OCI-LY3 (cell line): Measurements from ENCODE around the gene EFCAB13.

Source experiments
- H2AFZ ChIP-seq: fragments of 200-600, 300-600 bp; shearing (Covaris generic); 2 replicates; pipeline ENCODE4 v1.6.0; 2014; ENCODE audit warnings: antibody characterized with exemption, low read depth, low read length
- H3K27ac ChIP-seq: fragments of 200-600, 300-600 bp; sonication (generic); 2 replicates; pipeline ENCODE4 v1.5.1; 2014; ENCODE audit warnings: mild to moderate bottlenecking, low read length, moderate library complexity, mixed read lengths
- H3K27me3 ChIP-seq: fragments of 200-600, 300-600 bp; sonication (generic); 2 replicates; pipeline ENCODE4 v1.6.1; 2014; ENCODE audit warnings: low read depth, low read length, mixed read lengths
- H3K36me3 ChIP-seq: fragments of 200-600, 300-600 bp; sonication (generic); replicated peaks from 2 replicates; pipeline ENCODE3; 2014; ENCODE audit warnings: low read depth, low read length, mixed read lengths
- H3K4me1 ChIP-seq: fragments of 300-600, 200-600 bp; sonication (generic); 2 replicates; pipeline ENCODE4 v1.6.1; 2014; ENCODE audit warnings: low read length, mixed read lengths
- H3K4me2 ChIP-seq: fragments of 200-600, 300-600 bp; sonication (generic); 2 replicates; pipeline ENCODE4 v1.6.1; 2014; ENCODE audit warnings: low read length, mixed read lengths
- H3K4me3 ChIP-seq: fragments of 300-600, 200-600 bp; sonication (generic); 2 replicates; pipeline ENCODE4 v1.5.1; 2014; ENCODE audit warnings: antibody characterized with exemption, mild to moderate bottlenecking, low read length, moderate library complexity
- H3K79me2 ChIP-seq: fragments of 300-600, 200-600 bp; shearing (Covaris generic); 2 replicates; pipeline ENCODE4 v1.6.1; 2014; ENCODE audit warnings: mild to moderate bottlenecking, low read length, mixed read lengths
- H3K9ac ChIP-seq: fragments of 300-600, 200-600 bp; shearing (Covaris generic); 2 replicates; pipeline ENCODE4 v1.6.0; 2014; ENCODE audit warnings: mild to moderate bottlenecking, low read length, moderate library complexity
- H3K9me3 ChIP-seq: fragments of 200-600, 300-600 bp; shearing (Covaris generic); 2 replicates; pipeline ENCODE4 v1.6.1; 2014; ENCODE audit warnings: low read length, mixed read lengths; ENCODE audit not compliant: insufficient read depth
- H4K20me1 ChIP-seq: fragments of 200-600, 300-600 bp; sonication (generic); 2 replicates; pipeline ENCODE4 v1.6.1; 2016; ENCODE audit warnings: low read length, mixed read lengths; ENCODE audit not compliant: insufficient read depth
- EZH2phosphoT487 ChIP-seq: fragments of 200-600 bp; shearing (Covaris generic); IDR thresholded peaks from 2 replicates; pipeline ENCODE4 v1.6.1; 2018; ENCODE audit warnings: antibody characterized with exemption, mixed run types, low read depth
- TF ChIP-seq, protein P1 (sequence below): fragments of 200-600, 300-600 bp; sonication (generic); IDR thresholded peaks from 2 replicates; pipeline ENCODE4 v1.5.1; 2014; ENCODE audit warnings: antibody characterized with exemption, low read length, low read depth

The EFCAB13 gene

DNA sequence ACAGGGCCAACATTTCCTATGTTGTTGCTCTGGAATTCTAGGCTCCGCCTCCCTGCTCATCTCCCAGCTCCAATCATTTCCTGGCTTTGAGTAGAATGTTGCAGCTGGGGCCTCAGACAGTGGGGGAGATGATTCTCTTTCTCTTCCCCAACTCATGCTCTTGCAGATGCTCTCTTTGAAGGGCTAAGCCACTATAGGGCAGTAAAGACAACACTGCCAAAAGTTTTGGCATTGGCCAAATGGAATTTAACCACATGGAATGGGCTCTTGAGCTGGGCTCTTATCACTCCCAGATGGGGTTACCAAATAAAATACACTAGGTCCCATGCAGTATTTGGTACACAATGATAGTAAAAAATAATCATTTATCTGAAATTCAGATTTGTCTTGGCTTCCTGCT lies 19.6 kb upstream of the EFCAB13 start:
- Histone ChIP-seq H3K4me1 (peaks cover 24% of the 10 kb centered on the region), H3K36me3 (no peaks in the 10 kb centered on the region), H3K27me3 (no peaks in the 10 kb centered on the region), H3K4me3 (no peak overlapping the region), H3K27ac (no peak overlapping the region), H3K9ac (no peak overlapping the region), H3K79me2 (no peaks in the 10 kb centered on the region), H3K9me3 (no peaks in the 10 kb centered on the region), H4K20me1 (no peaks in the 10 kb centered on the region), H2AFZ (no peak overlapping the region), H3K4me2 (no peak overlapping the region)
- TF ChIP-seq, protein P1, sequence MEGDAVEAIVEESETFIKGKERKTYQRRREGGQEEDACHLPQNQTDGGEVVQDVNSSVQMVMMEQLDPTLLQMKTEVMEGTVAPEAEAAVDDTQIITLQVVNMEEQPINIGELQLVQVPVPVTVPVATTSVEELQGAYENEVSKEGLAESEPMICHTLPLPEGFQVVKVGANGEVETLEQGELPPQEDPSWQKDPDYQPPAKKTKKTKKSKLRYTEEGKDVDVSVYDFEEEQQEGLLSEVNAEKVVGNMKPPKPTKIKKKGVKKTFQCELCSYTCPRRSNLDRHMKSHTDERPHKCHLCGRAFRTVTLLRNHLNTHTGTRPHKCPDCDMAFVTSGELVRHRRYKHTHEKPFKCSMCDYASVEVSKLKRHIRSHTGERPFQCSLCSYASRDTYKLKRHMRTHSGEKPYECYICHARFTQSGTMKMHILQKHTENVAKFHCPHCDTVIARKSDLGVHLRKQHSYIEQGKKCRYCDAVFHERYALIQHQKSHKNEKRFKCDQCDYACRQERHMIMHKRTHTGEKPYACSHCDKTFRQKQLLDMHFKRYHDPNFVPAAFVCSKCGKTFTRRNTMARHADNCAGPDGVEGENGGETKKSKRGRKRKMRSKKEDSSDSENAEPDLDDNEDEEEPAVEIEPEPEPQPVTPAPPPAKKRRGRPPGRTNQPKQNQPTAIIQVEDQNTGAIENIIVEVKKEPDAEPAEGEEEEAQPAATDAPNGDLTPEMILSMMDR, result no peak
- TF ChIP-seq EZH2phosphoT487, result no peak

DNA sequence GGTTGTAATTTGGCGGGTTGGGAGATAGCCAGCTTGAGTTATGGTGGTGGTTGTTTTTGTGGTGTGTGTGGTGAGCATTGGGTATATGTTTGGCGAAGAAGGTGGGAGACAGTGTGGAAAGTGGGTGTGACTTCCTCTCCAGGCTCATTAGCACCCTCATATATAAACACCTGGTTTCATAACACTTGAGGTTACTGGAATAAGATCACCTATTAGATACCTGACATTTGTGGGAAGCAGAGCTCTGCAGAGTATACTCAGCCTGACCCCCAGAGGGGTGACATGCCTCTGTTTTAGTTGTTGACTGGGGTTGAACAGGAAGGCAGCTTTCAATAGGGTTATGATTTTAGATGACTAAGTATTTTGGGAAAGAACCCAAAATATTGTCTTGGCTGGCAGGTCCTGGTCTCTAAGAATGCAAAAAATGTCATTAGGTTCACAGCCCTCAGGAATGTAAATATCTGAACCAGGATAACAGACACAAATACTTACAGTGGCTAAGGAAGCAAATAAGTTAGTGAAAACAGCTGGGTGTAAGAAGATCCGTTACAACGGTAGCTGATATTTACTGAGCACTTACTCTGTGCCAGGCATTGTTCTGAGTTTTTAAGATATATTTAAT lies 18.3 kb upstream of the EFCAB13 start:
- no peaks in the 10 kb centered on the region for H3K36me3 ChIP-seq
- no peak overlapping the region for H3K4me2 ChIP-seq

DNA sequence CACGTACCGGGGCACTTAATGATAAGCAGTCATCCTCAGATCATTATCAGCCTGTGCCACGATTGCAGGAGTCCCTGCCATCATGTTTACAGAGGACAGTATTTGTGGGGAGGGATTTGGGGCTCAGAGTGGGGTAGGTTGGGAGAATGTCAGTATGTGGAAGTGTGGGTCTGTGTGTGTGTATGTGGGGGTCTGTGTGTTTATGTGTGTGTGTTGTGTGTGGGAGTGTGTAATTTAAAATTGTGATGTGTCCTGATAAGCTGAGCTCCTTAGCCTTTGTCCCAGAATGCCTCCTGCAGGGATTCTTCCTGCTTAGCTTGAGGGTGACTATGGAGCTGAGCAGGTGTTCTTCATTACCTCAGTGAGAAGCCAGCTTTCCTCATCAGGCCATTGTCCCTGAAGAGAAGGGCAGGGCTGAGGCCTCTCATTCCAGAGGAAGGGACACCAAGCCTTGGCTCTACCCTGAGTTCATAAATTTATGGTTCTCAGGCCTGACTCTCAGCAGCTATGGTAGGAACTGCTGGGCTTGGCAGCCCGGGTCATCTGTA lies 13.5 kb upstream of the EFCAB13 start:
- H3K9ac ChIP-seq, result no peak overlapping the region
- no peak overlapping the region for H3K4me3 ChIP-seq
- TF ChIP-seq, protein P1, result no peak
- H2AFZ ChIP-seq, result no peak overlapping the region
- H3K79me2 ChIP-seq, result no peaks in the 10 kb centered on the region
- H3K4me1 ChIP-seq, result peaks cover under 1% of the 10 kb centered on the region
- no peaks in the 10 kb centered on the region for H4K20me1 ChIP-seq
- no peaks in the 10 kb centered on the region for H3K9me3 ChIP-seq
- H3K27me3 ChIP-seq, result no peaks in the 10 kb centered on the region
- no peak overlapping the region for H3K27ac ChIP-seq
- no peaks in the 10 kb centered on the region for H3K36me3 ChIP-seq
- H3K4me2 ChIP-seq, result no peak overlapping the region

More for the DNA sequence above, 18.3 kb upstream of the EFCAB13 start:
- H3K9ac ChIP-seq, result no peak overlapping the region
- no peaks in the 10 kb centered on the region for H3K9me3 ChIP-seq
- no peaks in the 10 kb centered on the region for H4K20me1 ChIP-seq
- peaks cover 24% of the 10 kb centered on the region for H3K4me1 ChIP-seq
- no peak for TF ChIP-seq EZH2phosphoT487
- TF ChIP-seq, protein P1, result no peak
- H2AFZ ChIP-seq, result no peak overlapping the region
- H3K79me2 ChIP-seq, result no peaks in the 10 kb centered on the region
- no peak overlapping the region for H3K27ac ChIP-seq
- no peak overlapping the region for H3K4me3 ChIP-seq
- H3K27me3 ChIP-seq, result no peaks in the 10 kb centered on the region

DNA sequence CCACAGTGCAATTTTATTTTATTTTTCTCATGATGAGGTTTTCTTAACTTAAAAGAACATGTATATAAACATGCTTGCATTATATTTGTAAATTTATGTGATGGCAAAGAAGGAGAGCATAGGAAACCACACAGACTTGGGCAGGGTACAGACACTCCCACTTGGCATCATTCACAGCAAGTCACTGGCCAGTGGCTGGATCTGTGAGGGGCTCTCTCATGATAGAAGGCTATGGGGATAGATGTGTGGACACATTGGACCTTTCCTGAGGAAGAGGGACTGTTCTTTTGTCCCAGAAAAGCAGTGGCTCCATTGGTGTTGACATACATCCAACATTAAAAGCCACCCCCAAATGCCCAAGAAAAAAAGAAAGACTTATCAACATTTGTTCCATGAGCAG lies 12.3 kb upstream of the EFCAB13 start:
- Histone ChIP-seq H4K20me1 (no peaks in the 10 kb centered on the region), H3K79me2 (no peaks in the 10 kb centered on the region), H3K4me1 (peaks cover 4% of the 10 kb centered on the region), H3K4me2 (no peak overlapping the region), H3K9me3 (no peaks in the 10 kb centered on the region), H3K27me3 (no peaks in the 10 kb centered on the region), H3K9ac (no peak overlapping the region), H3K27ac (no peak overlapping the region), H3K4me3 (no peak overlapping the region), H2AFZ (no peak overlapping the region), H3K36me3 (no peaks in the 10 kb centered on the region)
- TF ChIP-seq EZH2phosphoT487, result no peak
- TF ChIP-seq, protein P1, result no peak
